SU-DHL-6 (cell line): ENCODE measurements around the gene HCST.

Source experiments
- H2AFZ ChIP-seq: fragments of 200-600 bp; sonication (generic); 2 replicates; pipeline ENCODE4 v1.6.1; 2014; ENCODE audit warnings: low read depth, mild to moderate bottlenecking, moderate library complexity, mixed read lengths, antibody characterized with exemption, low read length; ENCODE audit not compliant: severe bottlenecking
- H3F3A ChIP-seq: fragments of 200-600 bp; shearing (Covaris generic); 2 replicates; pipeline ENCODE4 v1.6.0; 2016; ENCODE audit warnings: antibody characterized with exemption, mild to moderate bottlenecking; ENCODE audit not compliant: insufficient read depth
- H3K27ac ChIP-seq: fragments of 200-600 bp; sonication (generic); 2 replicates; pipeline ENCODE4 v1.5.1; 2016; ENCODE audit warnings: low read depth, mild to moderate bottlenecking, low read length, moderate library complexity, mixed read lengths
- H3K27me3 ChIP-seq: fragments of 200-600 bp; sonication (generic), shearing (Covaris generic); 2 replicates; pipeline ENCODE4 v1.6.0; 2014; ENCODE audit warnings: mild to moderate bottlenecking, low read length
- H3K36me3 ChIP-seq: fragments of 200-600 bp; sonication (generic); 2 replicates; pipeline ENCODE4 v1.6.1; 2014; ENCODE audit warnings: mild to moderate bottlenecking, low read length, mixed read lengths
- H3K4me2 ChIP-seq: fragments of 300-600, 200-600 bp; shearing (Covaris generic), sonication (generic); 2 replicates; pipeline ENCODE4 v1.6.0; 2014; ENCODE audit warnings: low read length, low read depth, mild to moderate bottlenecking; ENCODE audit not compliant: poor library complexity, severe bottlenecking
- H3K4me3 ChIP-seq: fragments of 200-600 bp; sonication (generic); 2 replicates; pipeline ENCODE4 v1.5.1; 2014; ENCODE audit warnings: antibody characterized with exemption, low read length, mild to moderate bottlenecking, mixed read lengths; ENCODE audit not compliant: insufficient read depth, poor library complexity, severe bottlenecking
- H3K79me2 ChIP-seq: fragments of 200-600 bp; sonication (generic); 2 replicates; pipeline ENCODE4 v1.6.1; 2014; ENCODE audit warnings: mild to moderate bottlenecking, low read length, moderate library complexity; ENCODE audit not compliant: insufficient read depth
- H3K9ac ChIP-seq: fragments of 200-600 bp; sonication (generic); 2 replicates; pipeline ENCODE4 v1.7.0; 2014; ENCODE audit warnings: mild to moderate bottlenecking, low read length
- H3K9me2 ChIP-seq: fragments of 200-600 bp; sonication (generic); replicated peaks from 2 replicates; pipeline ENCODE4 v1.6.1; 2014; ENCODE audit warnings: low read length; ENCODE audit not compliant: insufficient read depth
- H3K9me3 ChIP-seq: fragments of 200-600 bp; sonication (generic); 2 replicates; pipeline ENCODE4 v1.6.1; 2014; ENCODE audit warnings: low read length, mixed read lengths; ENCODE audit not compliant: insufficient read depth
- H4K20me1 ChIP-seq: fragments of 200-600 bp; sonication (generic); 2 replicates; pipeline ENCODE4 v1.6.1; 2014; ENCODE audit warnings: low read depth, mild to moderate bottlenecking, antibody characterized with exemption, low read length, moderate library complexity, mixed read lengths
- CTCF ChIP-seq: fragments of 200-600 bp; sonication (generic); IDR thresholded peaks from one replicate; pipeline ENCODE4 v1.5.1; 2017; ENCODE audit warnings: antibody characterized with exemption, mild to moderate bottlenecking, low read length, moderate library complexity; ENCODE audit not compliant: insufficient read depth, poor library complexity, severe bottlenecking
- EZH2phosphoT487 ChIP-seq: fragments of 200-600 bp; sonication (generic), shearing (Covaris generic); conservative IDR thresholded peaks from 2 replicates; pipeline ENCODE4 v1.6.1; 2018; ENCODE audit warnings: mild to moderate bottlenecking, antibody characterized with exemption, low read length, moderate library complexity, mixed read lengths

Gene HCST

GRCh38 chr19:35919306-35919705, 17.0 kb downstream of the HCST start:
- no peak for TF ChIP-seq EZH2phosphoT487
- TF ChIP-seq CTCF = no peak
- Histone ChIP-seq H3K27ac (no peak overlapping the region), H3K9ac (no peak overlapping the region), H3K9me3 (no peaks in the 10 kb centered on the region), H3K27me3 (no peaks in the 10 kb centered on the region), H2AFZ (no peak overlapping the region), H3K4me3 (no peak overlapping the region), H3K79me2 (no peaks in the 10 kb centered on the region), H3K9me2 (no peaks in the 10 kb centered on the region), H3F3A (no peaks in the 10 kb centered on the region), H3K4me2 (no peak overlapping the region), H4K20me1 (no peaks in the 10 kb centered on the region), H3K36me3 (no peaks in the 10 kb centered on the region)

- H3K27me3 ChIP-seq = no peaks in the 10 kb centered on the region
Measured at GRCh38 chr19:35921012-35921411, 18.7 kb downstream of the HCST start.

GRCh38 chr19:35925501-35925900, 23.2 kb downstream of the HCST start:
- H3K27me3 ChIP-seq = no peaks in the 10 kb centered on the region

More at GRCh38 chr19:35921012-35921411, 18.7 kb downstream of the HCST start:
- Histone ChIP-seq H3F3A (no peaks in the 10 kb centered on the region), H4K20me1 (no peaks in the 10 kb centered on the region), H3K4me3 (no peak overlapping the region), H3K79me2 (no peaks in the 10 kb centered on the region), H2AFZ (no peak overlapping the region), H3K27ac (no peak overlapping the region), H3K9me3 (no peaks in the 10 kb centered on the region), H3K36me3 (no peaks in the 10 kb centered on the region), H3K9ac (no peak overlapping the region), H3K4me2 (no peak overlapping the region), H3K9me2 (no peaks in the 10 kb centered on the region)
- no peak for TF ChIP-seq EZH2phosphoT487

GRCh38 chr19:35928507-35928906, 26.2 kb downstream of the HCST start:
- Histone ChIP-seq H3K4me2 (no peak overlapping the region), H3K4me3 (no peak overlapping the region), H2AFZ (no peak overlapping the region), H4K20me1 (no peaks in the 10 kb centered on the region), H3K36me3 (no peaks in the 10 kb centered on the region), H3K79me2 (no peaks in the 10 kb centered on the region), H3K9ac (peak overlapping the region; percentile 13; the same call in 1 of the 2 replicates), H3K9me3 (no peaks in the 10 kb centered on the region), H3K9me2 (no peaks in the 10 kb centered on the region), H3K27me3 (no peaks in the 10 kb centered on the region), H3F3A (peaks cover 12% of the 10 kb centered on the region), H3K27ac (no peak overlapping the region)
- TF ChIP-seq CTCF (no peak), EZH2phosphoT487 (no peak)

More at GRCh38 chr19:35925501-35925900, 23.2 kb downstream of the HCST start:
- Histone ChIP-seq H3K4me2 (no peak overlapping the region), H4K20me1 (no peaks in the 10 kb centered on the region), H3K27ac (no peak overlapping the region), H3F3A (peaks cover 7% of the 10 kb centered on the region), H3K36me3 (no peaks in the 10 kb centered on the region), H2AFZ (no peak overlapping the region), H3K9ac (no peak overlapping the region), H3K9me2 (no peaks in the 10 kb centered on the region), H3K9me3 (no peaks in the 10 kb centered on the region), H3K79me2 (no peaks in the 10 kb centered on the region), H3K4me3 (no peak overlapping the region)
- no peak for TF ChIP-seq EZH2phosphoT487
- no peak for TF ChIP-seq CTCF
